PC-3 (cell line): ENCODE results near the gene CFAP157.
"Not testable (repeated sequence)": the region's sequence is repeated elsewhere in the genome, so short reads cannot be mapped to it uniquely, and the experiment has no call there.

Experiments used
- CTCF ChIP-seq: fragments of 300-600 bp; sonication (generic); conservative IDR thresholded peaks from 2 replicates; pipeline ENCODE4 v1.5.1; 2017; ENCODE audit warnings: antibody characterized with exemption, low read depth, mild to moderate bottlenecking, low read length
- EZH2 ChIP-seq: fragments of 300-600 bp; sonication (generic); IDR thresholded peaks from one replicate; pipeline ENCODE4 v1.6.1; 2017; ENCODE audit warnings: antibody characterized with exemption, mild to moderate bottlenecking, low read length; ENCODE audit not compliant: unreplicated experiment

GRCh38 chr9:127756776-127757175 lies 50.0 kb downstream of the CFAP157 start:
- TF ChIP-seq EZH2, CTCF: not testable (repeated sequence)
